ENCODE results near the gene GNG7.
"Not testable (repeated sequence)": the region's sequence is repeated elsewhere in the genome, so short reads cannot be mapped to it uniquely, and the experiment has no call there.

GNG7 gene

DNA sequence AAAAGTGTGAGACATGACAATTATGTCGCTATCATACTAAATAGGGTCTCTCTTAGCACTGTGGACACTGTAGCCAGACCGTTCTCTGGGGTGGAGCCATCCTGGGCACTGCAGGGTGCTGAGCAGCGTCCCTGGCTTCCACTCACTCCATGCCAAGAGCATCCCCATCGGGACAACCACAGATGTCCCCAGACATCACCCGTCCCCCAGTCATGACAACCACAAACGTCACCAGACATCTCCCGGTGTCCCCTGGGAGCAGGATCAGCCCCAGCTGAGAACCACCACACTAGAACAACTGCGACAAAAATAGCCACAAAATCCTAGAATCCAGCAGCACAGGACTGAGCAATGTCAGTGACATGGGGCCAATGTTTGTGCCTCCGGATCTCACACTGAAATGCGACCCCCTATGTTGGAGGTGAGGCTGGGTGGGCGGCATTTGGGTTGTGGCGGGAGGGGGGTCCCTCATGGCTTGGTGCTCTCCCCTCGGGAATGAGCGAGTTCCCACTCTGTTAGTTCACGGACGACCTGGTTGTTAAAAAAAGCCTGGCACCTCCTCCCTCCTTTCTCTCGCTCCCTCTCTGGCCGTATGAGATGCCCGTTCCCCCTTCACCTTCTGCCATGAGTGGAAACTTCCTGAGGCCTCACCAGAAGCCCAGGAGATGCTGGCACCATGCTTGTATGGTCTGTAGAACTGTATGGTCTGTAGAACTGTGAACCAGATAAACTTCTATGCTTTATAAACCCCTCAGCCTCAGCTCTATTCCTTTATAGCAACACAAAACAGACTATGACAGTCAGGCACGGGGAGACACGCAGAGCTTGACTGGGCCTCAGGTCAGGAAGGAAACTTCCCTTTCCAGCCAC lies 132.7 kb downstream of the GNG7 start:
- DNase-seq: no peak

DNA sequence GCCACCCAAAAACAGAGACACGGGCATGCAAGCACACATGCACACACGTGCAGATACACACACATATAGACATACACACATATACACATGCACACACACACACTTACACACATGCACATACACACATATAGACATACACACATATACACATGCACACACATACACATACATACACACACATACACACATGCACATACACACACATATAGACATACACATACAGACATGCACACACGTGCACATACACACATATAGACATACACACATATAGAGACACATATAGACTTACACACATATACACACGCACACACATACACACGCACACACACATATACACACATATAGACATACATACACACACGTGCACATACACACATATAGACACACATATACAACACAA lies 134.5 kb downstream of the GNG7 start:
- DNase-seq: no peak

DNA sequence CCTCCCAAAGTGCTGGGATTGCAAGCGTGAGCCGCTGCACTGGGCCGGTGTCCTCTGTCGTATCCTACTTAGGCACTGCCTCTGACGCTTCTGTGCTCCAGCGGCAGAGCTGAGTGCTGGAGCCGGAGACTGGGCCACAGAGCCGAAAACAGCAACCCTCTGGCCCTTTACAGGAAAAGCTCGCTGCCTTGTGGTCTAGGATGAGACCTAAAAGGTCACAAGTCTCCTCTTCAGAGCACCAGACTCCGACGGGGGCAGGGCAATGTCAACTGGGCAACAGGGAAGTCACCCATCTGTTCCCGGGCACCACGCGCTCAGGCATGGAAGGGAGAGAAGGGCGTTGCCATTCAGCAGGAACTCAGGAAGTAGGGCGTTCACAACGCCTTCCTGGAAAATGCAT lies 134.9 kb downstream of the GNG7 start:
- no peak for DNase-seq

- DNase-seq: not testable (repeated sequence)
Observed at GRCh38 chr19:2563546-2563945, 138.9 kb downstream of the GNG7 start.

- peak; percentile 71 for DNase-seq
Observed at GRCh38 chr19:2561895-2562294, 140.6 kb downstream of the GNG7 start.

DNA sequence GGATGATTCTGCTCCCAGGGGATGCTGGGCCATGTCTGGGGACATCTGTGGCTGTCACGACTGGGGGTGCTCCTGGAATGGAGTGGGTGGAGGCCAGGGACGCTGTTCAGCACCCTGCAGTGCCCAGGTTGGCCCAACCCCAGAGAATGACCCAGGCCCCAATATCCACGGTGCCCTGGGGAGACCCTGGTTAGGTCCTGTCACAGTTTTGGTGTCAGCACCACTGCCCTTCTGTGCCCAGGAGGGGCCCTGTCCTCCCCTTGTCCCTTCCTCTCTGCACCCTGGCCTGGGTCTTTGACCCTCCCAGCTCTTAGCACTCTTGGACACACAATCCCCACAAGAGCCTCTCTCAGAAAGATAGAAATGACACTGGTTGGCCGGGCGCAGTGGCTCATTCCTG lies 141.3 kb downstream of the GNG7 start:
- no peak for DNase-seq

DNA sequence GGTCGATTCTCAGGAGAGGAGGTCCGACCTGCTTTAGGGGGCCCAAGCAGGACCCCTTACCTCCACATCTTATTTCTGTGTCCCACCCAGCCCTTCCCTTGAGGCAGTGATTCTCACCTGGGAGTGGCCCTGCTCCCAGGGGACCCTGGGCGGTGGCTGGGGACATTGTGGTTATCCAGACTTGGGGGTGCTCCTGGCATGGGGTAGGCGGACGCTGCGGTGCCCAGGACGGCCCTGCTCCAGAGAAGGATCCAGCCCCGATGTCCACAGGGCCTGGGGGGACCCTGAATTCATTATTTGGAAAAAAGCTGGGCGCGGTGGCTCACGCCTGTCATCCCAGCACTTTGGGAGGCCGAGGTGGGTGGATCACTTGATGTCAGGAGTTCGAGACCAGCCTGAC lies 142.1 kb downstream of the GNG7 start:
- no peak for DNase-seq

GRCh38 chr19:2558543-2558942 lies 144.0 kb downstream of the GNG7 start:
- no peak for DNase-seq

DNA sequence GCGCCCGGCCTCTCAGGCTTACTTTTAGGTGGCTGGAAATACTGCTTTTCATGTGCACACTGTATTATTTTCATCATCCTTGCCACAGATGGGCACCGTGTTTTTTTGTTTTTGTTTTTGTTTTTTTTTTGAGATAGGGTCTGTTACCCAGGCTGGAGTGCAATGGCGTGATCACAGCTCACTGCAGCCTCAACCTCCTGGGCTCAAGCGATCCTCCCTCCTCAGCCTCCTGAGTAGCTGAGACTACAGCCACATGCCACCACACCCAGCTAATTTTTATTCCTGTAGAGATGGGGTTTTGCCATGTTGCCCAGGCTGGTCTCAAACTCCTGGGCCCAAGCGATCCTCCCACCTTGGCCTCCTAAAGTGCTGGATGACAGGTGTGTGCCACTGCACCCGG lies 144.4 kb downstream of the GNG7 start:
- not testable (repeated sequence) for DNase-seq

GRCh38 chr19:2557093-2557440 lies 145.4 kb downstream of the GNG7 start:
- DNase-seq: no peak

DNA sequence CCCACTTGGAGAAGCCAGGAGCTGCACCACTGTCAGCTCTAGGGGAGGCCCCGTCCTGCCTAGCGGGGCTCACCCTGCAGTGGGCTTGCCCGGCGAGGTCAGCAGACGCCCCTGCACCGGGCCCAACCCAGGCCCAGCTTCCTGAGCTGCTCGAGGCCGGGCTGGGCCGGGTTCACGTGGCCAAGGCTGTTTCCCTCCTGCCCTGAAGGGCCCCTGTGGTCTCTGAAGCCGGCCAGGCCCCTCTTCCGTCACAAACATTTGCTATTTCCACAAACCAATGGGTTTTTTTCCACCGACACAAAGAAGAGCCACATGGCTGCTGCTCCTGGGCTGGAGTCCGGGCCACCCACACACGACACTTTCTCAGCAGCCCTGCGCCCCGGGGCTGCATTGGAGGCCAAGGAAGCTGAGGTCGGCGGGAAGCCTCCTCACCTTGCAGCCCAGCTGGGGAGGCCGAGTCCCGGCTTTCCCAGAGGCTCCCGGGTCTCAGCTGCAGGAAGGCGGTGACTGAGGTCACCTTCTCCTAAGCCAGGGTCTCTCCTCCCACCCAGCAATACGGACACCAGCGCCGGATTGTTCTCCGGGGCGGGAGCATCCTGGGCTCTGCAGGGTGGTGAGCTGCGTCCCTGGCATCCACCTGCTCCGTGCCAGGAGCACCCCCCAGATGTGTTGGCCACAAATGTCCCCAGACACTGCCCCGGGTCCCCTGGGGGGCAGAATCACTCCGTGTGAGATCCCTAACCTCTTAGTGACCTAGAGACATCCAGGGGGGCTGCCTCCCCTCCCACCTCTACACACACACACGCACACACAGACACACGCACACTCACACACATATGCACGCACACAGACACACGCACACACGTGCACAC lies 146.0 kb downstream of the GNG7 start:
- DNase-seq: no peak

GRCh38 chr19:2555422-2556220 lies 146.9 kb downstream of the GNG7 start:
- DNase-seq: no peak

- no peak for DNase-seq
Observed at GRCh38 chr19:2554856-2555255, 147.6 kb downstream of the GNG7 start.

- DNase-seq: no peak
Observed at GRCh38 chr19:2553510-2553909, 149.0 kb downstream of the GNG7 start.

DNA sequence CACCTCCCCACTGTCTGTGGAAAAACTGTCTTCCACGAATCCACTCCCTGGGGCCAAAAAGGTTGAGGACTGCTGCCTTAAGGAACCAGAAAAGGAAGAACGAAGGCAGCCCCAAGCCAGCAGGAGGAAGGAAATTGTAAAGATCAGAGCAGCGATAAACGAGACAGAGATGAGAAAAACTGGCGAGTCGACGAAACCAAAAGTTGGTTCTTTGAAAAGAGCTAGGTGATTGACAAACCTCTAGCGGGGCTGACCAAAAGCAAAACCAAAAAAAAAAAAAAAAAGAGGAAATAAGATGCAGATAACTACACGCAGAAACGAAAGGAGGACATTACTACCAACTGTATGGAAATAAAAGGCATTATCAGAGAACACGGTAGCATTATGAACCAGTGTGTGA lies 149.6 kb downstream of the GNG7 start:
- peak; percentile 58 for DNase-seq

- DNase-seq: no peak
Observed at GRCh38 chr19:2551864-2552185, 150.7 kb downstream of the GNG7 start.

- no peak for DNase-seq
Observed at GRCh38 chr19:2551172-2551863, 151.2 kb downstream of the GNG7 start.

GRCh38 chr19:2550431-2551171 lies 151.9 kb downstream of the GNG7 start:
- no peak for DNase-seq

DNA sequence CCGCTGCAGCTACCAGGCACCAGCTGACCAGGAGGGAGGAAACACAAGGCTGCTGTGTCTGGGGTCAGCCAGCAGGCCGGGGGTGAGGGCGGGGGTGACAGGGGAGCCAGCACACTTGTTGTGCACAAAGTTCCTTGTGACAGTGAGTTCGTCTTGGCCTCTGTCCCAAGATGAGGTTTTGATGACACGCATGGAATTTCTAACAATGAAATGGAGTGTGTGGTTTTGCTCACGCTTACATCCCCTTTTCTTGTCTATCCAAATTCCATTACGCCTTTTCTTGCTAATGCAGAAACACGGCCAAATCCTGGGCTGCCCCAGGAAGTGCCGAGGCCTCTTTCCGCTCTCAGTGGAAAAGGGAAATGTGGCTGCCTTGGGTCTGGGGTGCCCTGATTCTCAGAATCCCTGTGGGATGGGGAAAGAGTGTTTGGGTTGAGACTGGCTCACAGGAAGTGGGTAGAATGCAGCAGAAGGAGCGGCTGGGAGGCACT lies 152.7 kb downstream of the GNG7 start:
- DNase-seq: no peak

GRCh38 chr19:2548966-2549365 lies 153.5 kb downstream of the GNG7 start:
- no peak for DNase-seq

GRCh38 chr19:2547721-2548120 lies 154.8 kb downstream of the GNG7 start:
- DNase-seq: no peak

Data from activated naive CD4-positive, alpha-beta T cell treated with Interleukin-2 at 50 U/mL for 16 hours (primary cell).